Fibroblast of mammary gland (primary cell): ENCODE results near the gene CD300LD.
"Not testable (repeated sequence)": the region's sequence is repeated elsewhere in the genome, so short reads cannot be mapped to it uniquely, and the experiment has no call there.

ENCODE experiments used
- DNase-seq: peaks from one replicate; pipeline ENCODE4 v3.0.0-alpha.2; 2010; ENCODE audit warnings: low read depth
- H3K4me3 ChIP-seq: 2 replicates; pipeline ENCODE4 v1.5.1; 2011; ENCODE audit warnings: low read depth, mild to moderate bottlenecking, low read length, moderate library complexity; ENCODE audit not compliant: control insufficient read depth
- TF ChIP-seq, protein P1 (sequence below): conservative IDR thresholded peaks from 2 replicates; pipeline ENCODE4 v1.5.1; 2011; ENCODE audit warnings: low read depth, low read length, inconsistent platforms; ENCODE audit not compliant: control insufficient read depth, insufficient read depth

The CD300LD gene

DNA sequence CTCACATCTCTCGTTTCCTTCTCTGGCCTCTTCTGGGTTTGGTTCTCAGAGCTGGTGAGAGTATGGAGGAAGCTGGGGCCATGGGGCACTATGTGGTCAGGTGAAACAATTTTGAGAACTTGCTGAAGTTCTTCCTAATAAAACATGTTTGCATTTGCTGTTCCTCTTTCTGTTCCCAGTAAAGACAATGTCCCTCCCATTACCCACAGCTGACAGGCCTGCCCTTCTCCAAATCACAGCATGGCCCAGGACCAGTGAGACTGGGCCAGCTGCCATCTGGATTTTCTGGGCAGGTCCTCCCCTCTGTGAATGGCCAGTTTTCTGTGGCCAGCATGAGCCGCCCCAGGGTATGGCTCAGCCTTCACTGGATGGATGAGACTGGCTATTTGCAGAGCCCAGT, 24.7 kb downstream of the CD300LD start, which contains the start of gene CD300H:
CD300H (minus strand) TSS at position 113 of the 400 bp plus-strand sequence.
- no peak for DNase-seq
- H3K4me3 ChIP-seq: no peak within 1 kb of the TSS
- TF ChIP-seq, protein P1, sequence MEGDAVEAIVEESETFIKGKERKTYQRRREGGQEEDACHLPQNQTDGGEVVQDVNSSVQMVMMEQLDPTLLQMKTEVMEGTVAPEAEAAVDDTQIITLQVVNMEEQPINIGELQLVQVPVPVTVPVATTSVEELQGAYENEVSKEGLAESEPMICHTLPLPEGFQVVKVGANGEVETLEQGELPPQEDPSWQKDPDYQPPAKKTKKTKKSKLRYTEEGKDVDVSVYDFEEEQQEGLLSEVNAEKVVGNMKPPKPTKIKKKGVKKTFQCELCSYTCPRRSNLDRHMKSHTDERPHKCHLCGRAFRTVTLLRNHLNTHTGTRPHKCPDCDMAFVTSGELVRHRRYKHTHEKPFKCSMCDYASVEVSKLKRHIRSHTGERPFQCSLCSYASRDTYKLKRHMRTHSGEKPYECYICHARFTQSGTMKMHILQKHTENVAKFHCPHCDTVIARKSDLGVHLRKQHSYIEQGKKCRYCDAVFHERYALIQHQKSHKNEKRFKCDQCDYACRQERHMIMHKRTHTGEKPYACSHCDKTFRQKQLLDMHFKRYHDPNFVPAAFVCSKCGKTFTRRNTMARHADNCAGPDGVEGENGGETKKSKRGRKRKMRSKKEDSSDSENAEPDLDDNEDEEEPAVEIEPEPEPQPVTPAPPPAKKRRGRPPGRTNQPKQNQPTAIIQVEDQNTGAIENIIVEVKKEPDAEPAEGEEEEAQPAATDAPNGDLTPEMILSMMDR: no peak

DNA sequence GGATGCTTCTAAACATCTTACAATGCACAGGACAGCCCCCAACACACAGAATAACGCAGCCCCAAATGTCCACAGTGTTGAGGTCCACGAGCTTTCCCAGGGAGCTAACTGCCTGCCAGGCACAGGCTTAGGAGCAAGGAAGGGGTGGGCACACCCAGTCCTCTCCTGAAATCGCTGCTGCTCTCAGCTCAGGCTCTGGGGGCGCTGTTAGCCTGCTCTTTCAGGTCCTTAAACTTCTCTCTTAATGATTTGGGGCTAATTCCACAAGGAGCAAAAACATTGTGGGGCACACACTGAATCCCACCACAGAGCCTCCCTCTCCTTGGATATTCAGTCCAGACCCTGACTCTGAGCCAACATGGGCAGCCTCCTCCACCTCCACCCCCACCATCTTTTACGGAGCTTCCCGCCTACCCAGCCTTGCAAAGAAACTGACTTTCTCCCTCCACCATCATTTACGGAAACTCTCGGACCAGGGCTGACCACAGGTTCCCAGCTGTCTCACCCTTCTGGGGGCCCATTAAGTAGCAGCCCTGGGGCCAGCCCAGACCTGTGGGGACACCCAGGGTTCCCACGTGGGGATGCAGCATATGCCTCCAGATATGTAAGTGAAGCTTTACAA, 25.8 kb downstream of the CD300LD start:
- DNase-seq: peak; percentile 62
- H3K4me3 ChIP-seq: no peak overlapping the region
- TF ChIP-seq, protein P1: peak; percentile 61

- H3K4me3 ChIP-seq: no peak overlapping the region
Measured at GRCh38 chr17:74565126-74565525, 27.0 kb downstream of the CD300LD start.

GRCh38 chr17:74563358-74563757, 28.7 kb downstream of the CD300LD start:
- DNase-seq: no peak
- no peak overlapping the region for H3K4me3 ChIP-seq
- TF ChIP-seq, protein P1: no peak

More at GRCh38 chr17:74565126-74565525, 27.0 kb downstream of the CD300LD start:
- TF ChIP-seq, protein P1: no peak
- DNase-seq: peak; percentile 23

GRCh38 chr17:74561586-74561985, 30.5 kb downstream of the CD300LD start:
- no peak for DNase-seq
- TF ChIP-seq, protein P1: no peak
- no peak overlapping the region for H3K4me3 ChIP-seq

GRCh38 chr17:74558882-74559519, 33.1 kb downstream of the CD300LD start:
- DNase-seq: no peak
- TF ChIP-seq, protein P1: no peak
- no peak overlapping the region for H3K4me3 ChIP-seq

DNA sequence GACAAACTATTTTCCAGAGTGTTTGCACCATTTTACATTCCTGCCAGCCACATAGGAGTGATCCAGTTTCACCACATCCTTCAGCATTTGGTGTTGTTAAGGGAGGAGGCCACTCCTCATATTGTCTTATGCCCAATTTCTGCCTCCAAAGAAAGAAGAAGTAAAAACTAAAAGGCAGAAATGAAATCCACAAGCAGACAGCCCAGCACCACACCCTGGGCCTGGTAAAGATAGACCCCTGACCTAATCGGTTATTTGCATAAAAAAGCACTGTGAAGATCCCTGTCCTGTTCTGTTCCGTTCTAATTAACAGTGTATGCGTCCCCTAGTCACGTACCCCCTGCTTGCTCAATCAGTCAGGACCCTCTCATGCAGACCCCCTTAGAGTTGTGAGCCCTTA, 33.7 kb downstream of the CD300LD start:
- not testable (repeated sequence) for DNase-seq, H3K4me3 ChIP-seq
